GM12891 (cell line): ENCODE measurements around the gene ATP2B2.

ENCODE experiments used
- PAX5 ChIP-seq: IDR thresholded peaks from 2 replicates; pipeline ENCODE4 v1.6.1; 2011; ENCODE audit warnings: low read length, moderate library complexity, mild to moderate bottlenecking; ENCODE audit not compliant: insufficient read depth, severe bottlenecking
- POLR2A ChIP-seq: IDR thresholded peaks from 2 replicates; pipeline ENCODE4 v1.6.1; 2011; ENCODE audit warnings: low read depth, low read length, control low read depth

- TF ChIP-seq POLR2A (no peak), PAX5 (no peak)
Observed at GRCh38 chr3:10384541-10385360, 120.6 kb downstream of the ATP2B2 start.
